BE2C (cell line): Measurements from ENCODE around the gene CD247.

Experiments
- DNase-seq: peaks from one replicate; pipeline ENCODE4 v3.0.0-alpha.2; 2020
- H3K27me3 ChIP-seq: fragments of 250-450 bp; sonication (Bioruptor Pico); 2 replicates; pipeline ENCODE4 v1.5.1; 2020; ENCODE audit warnings: mild to moderate bottlenecking
- H3K36me3 ChIP-seq: fragments of 250-450 bp; sonication (Bioruptor Pico); 2 replicates; pipeline ENCODE4 v1.5.1; 2020; ENCODE audit warnings: mild to moderate bottlenecking
- H3K4me1 ChIP-seq: fragments of 250-450 bp; sonication (Bioruptor Pico); 2 replicates; pipeline ENCODE4 v1.5.1; 2020
- H3K4me3 ChIP-seq: 2 replicates; pipeline ENCODE4 v1.5.1; 2011; ENCODE audit warnings: low read depth, low read length
- H3K9me3 ChIP-seq: fragments of 250-450 bp; sonication (Bioruptor Pico); 2 replicates; pipeline ENCODE4 v1.5.1; 2020
- TF ChIP-seq, protein P1 (sequence below): IDR thresholded peaks from 2 replicates; pipeline ENCODE4 v1.5.1; 2012; ENCODE audit warnings: mild to moderate bottlenecking, low read depth, low read length

CD247 gene

DNA sequence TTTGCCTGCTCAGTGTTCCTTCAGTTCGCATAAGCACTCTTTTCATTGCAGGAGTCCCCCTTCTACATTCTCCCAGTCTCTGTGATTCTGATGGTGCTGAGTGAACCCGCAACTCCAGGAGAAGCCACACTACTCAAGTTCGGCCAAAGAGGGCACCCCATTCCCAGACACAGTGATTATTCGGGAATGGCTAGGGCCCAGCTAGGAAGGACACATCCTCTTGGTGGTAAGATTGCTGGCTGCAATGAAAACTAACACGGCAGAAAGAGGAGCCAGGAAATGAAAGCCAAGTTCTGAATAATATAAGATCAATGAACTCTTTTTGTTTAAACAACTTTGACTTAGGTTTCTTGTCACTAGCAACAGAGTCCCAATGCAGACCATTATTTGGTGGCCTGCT, 20.3 kb upstream of the CD247 start:
- no peaks in the 10 kb centered on the region for H3K36me3 ChIP-seq
- TF ChIP-seq, protein P1, sequence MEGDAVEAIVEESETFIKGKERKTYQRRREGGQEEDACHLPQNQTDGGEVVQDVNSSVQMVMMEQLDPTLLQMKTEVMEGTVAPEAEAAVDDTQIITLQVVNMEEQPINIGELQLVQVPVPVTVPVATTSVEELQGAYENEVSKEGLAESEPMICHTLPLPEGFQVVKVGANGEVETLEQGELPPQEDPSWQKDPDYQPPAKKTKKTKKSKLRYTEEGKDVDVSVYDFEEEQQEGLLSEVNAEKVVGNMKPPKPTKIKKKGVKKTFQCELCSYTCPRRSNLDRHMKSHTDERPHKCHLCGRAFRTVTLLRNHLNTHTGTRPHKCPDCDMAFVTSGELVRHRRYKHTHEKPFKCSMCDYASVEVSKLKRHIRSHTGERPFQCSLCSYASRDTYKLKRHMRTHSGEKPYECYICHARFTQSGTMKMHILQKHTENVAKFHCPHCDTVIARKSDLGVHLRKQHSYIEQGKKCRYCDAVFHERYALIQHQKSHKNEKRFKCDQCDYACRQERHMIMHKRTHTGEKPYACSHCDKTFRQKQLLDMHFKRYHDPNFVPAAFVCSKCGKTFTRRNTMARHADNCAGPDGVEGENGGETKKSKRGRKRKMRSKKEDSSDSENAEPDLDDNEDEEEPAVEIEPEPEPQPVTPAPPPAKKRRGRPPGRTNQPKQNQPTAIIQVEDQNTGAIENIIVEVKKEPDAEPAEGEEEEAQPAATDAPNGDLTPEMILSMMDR, result 0 out of 2 replicates have a peak, but pooled peaks have one; percentile 15
- H3K9me3 ChIP-seq, result no peaks in the 10 kb centered on the region
- no peak overlapping the region for H3K4me3 ChIP-seq
- H3K27me3 ChIP-seq, result no peaks in the 10 kb centered on the region
- no peak for DNase-seq
- H3K4me1 ChIP-seq, result no peaks in the 10 kb centered on the region

DNA sequence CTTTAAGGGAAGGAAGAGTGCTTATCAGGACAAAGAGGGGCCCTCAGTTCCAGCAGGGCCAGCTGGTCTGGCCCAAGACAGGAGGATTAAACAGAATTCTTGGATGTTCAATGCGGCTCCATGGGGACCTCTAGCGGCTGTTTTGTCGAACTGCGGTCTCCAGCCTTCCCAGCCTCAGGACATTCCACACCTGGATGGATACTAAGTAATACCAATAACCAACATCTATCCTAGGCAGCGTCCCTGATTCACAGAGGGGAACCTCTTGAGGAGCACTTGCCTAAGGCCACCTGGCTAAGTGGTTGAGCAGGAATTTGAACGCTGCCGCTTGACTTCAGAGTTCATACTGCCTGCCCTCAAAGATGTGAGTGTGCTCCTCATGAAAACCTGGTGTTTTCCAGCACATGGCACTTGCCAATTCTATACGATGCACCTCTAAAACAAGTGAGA, 15.5 kb upstream of the CD247 start:
- peak; percentile 65 for DNase-seq
- H3K36me3 ChIP-seq, result no peaks in the 10 kb centered on the region
- no peak overlapping the region for H3K4me3 ChIP-seq
- TF ChIP-seq, protein P1, result peak; percentile 94
- no peaks in the 10 kb centered on the region for H3K4me1 ChIP-seq
- no peaks in the 10 kb centered on the region for H3K9me3 ChIP-seq
- no peaks in the 10 kb centered on the region for H3K27me3 ChIP-seq

DNA sequence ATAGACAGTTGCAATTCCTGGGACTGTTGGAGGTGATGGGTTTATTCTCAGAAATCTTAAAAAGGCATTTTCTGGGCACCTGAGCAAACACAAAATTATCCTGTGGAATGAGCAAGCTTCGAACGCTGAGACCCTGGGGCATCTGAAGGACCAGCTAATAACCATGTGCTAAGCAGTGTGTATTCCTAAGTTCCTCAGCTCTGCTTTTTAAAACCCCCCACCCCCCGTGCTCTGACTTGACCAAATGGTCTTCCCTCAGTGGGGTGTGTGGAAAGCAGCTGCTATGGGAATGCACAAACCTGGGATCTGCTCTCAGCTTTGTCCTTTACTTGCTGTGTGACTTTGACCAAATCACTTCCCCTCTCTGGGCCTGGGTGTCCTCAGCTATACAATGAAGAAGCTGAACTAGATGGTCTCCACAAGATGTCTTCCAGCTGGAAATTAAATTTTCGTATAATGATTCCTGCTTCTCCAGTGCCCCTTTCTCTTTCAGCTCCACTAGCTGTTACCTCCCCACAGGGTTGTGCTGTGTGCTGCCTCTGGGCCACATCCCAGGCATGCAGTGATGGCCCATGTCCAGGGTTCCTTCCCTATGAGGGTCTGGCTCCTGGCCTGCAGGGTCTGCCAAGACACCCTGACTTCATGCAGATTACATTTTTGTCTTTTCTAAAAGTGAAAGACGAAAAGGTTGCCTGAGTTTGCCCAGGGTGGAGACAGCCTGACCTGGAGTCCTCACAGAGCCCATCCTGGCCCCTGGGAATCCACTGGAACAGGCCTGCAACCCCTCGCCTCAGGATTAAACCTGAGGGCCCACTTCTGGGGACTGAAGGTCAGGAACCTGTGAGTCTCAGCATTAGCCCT, 14.9 kb upstream of the CD247 start:
- Histone ChIP-seq H3K4me3 (no peak overlapping the region), H3K36me3 (no peaks in the 10 kb centered on the region), H3K9me3 (no peaks in the 10 kb centered on the region), H3K4me1 (no peaks in the 10 kb centered on the region), H3K27me3 (no peaks in the 10 kb centered on the region)
- DNase-seq, result no peak
- TF ChIP-seq, protein P1, result no peak

DNA sequence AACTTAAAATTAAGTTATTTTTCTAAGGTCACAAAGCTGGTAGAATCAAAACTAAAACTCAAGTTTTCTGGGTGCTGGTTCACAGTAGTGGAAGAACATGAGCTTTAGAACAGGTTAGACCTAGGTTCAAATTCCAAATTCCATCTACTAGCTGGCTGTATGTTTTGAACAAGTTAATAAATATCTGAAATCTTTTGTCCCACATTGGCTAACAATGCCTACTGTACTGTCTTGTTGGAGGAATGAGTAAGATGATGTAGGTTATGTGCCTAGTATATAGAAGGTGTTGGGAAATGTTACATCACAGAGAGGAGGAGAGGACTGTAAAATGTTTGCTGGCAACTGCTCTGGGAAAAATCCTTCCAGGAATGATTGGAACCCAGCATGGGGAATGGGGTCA, 14.0 kb upstream of the CD247 start:
- Histone ChIP-seq H3K9me3 (no peaks in the 10 kb centered on the region), H3K27me3 (no peaks in the 10 kb centered on the region), H3K36me3 (no peaks in the 10 kb centered on the region), H3K4me1 (no peaks in the 10 kb centered on the region), H3K4me3 (no peak overlapping the region)
- no peak for DNase-seq
- TF ChIP-seq, protein P1, result no peak

DNA sequence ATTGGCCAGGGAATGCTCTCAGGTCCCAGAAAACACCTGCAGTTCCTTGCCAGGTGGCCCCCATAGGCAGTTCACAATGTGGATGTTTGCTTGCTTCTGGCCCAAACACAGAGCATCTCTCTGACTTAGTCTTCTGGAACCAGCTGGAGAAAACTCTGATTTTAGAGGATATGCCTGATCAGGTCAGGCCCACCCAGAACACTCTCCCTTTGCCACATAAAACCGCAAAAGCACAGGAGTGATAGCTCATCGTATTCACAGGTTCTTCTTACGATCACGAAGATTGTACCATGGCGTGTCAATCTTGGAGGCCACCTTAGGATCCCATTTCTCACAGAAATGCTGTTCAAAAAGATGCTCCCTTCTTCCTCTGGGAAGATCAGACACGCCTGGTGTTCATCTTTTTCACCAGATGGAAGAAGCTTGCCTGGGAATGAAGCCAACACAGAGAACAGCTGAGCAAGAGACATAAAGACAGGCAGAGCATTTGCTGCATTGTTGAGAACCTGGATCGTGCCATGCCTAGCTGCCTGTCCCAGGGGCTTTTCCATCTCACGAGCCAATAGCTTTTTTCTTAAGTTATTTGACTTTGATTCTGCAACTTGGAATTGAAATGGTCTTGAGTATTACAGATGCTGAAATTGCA, 11.6 kb upstream of the CD247 start:
- no peaks in the 10 kb centered on the region for H3K9me3 ChIP-seq
- H3K4me1 ChIP-seq, result no peaks in the 10 kb centered on the region
- H3K27me3 ChIP-seq, result no peaks in the 10 kb centered on the region
- TF ChIP-seq, protein P1, result no peak
- DNase-seq, result peak; percentile 62
- no peaks in the 10 kb centered on the region for H3K36me3 ChIP-seq
- no peak overlapping the region for H3K4me3 ChIP-seq

DNA sequence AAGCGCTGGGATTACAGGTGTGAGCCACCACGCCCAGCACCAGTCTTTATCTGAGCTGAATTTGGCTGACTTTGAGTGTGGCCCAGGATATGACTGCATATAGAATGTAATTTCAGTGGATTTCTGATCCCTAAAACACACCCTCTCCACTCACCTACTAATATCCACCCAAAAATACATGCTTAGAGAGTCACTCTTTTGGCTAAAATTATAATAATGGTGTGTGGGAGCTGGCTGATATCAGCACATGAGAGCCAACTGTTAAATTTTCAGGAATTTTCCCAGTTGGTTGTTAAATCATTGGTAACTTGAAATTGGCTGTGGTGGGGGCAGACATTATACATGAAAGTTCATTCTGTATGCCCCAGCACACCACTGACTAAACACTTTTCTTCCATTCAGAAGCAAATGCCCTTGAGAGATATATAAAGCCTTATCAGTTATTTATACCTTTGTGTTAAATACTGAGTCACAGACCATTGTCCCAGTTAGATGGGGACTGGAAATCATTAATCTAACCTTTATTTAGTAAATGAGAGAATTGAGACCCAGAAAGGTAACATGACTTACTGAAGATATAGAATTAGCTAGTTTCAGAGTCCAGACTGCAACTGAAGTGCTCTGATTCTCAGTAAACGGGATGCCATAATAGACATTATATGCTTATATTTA, 9.9 kb upstream of the CD247 start:
- no peak overlapping the region for H3K4me3 ChIP-seq
- no peaks in the 10 kb centered on the region for H3K4me1 ChIP-seq
- no peaks in the 10 kb centered on the region for H3K27me3 ChIP-seq
- TF ChIP-seq, protein P1, result no peak
- DNase-seq, result no peak
- no peaks in the 10 kb centered on the region for H3K9me3 ChIP-seq
- no peaks in the 10 kb centered on the region for H3K36me3 ChIP-seq
